Mesendoderm (in vitro differentiated cells): Measurements from ENCODE around the gene COL6A3.

Experiments used
- DNase-seq: peaks from one replicate; pipeline ENCODE4 v3.0.0; 2013
- H2AK5ac ChIP-seq: 2 replicates; pipeline ENCODE4 v1.6.1; 2013; ENCODE audit warnings: low read length, inconsistent platforms
- H2BK120ac ChIP-seq: 2 replicates; pipeline ENCODE4 v1.6.1; 2013; ENCODE audit warnings: low read depth, mild to moderate bottlenecking, low read length, moderate library complexity, mixed read lengths
- H2BK15ac ChIP-seq: replicated peaks from 2 replicates; pipeline ENCODE4 v1.6.1; 2013; ENCODE audit warnings: low read depth, mild to moderate bottlenecking, moderate library complexity
- H2BK5ac ChIP-seq: 2 replicates; pipeline ENCODE4 v1.6.1; 2013; ENCODE audit warnings: low read length, inconsistent platforms
- H3K18ac ChIP-seq: 2 replicates; pipeline ENCODE4 v1.6.1; 2013; ENCODE audit warnings: mild to moderate bottlenecking, low read length, mixed read lengths
- H3K23ac ChIP-seq: one replicate; pipeline ENCODE4 v1.6.1; 2013; ENCODE audit warnings: low read length
- H3K27ac ChIP-seq: 2 replicates; pipeline ENCODE4 v1.5.1; 2013; ENCODE audit warnings: low read depth, mild to moderate bottlenecking, inconsistent platforms, low read length, moderate library complexity
- H3K27me3 ChIP-seq: 2 replicates; pipeline ENCODE4 v1.6.1; 2013; ENCODE audit warnings: low read length, control low read depth, mild to moderate bottlenecking, inconsistent platforms; ENCODE audit not compliant: insufficient read depth, poor library complexity
- H3K36me3 ChIP-seq: 2 replicates; pipeline ENCODE4 v1.6.1; 2013; ENCODE audit warnings: low read length, inconsistent platforms; ENCODE audit not compliant: control insufficient read depth, insufficient read depth
- H3K4ac ChIP-seq: one replicate; pipeline ENCODE4 v1.6.1; 2013; ENCODE audit warnings: low read depth, mild to moderate bottlenecking, low read length, moderate library complexity
- H3K4me1 ChIP-seq: 2 replicates; pipeline ENCODE4 v1.6.1; 2013; ENCODE audit warnings: low read depth, low read length, inconsistent platforms; ENCODE audit not compliant: control insufficient read depth
- H3K4me2 ChIP-seq: 2 replicates; pipeline ENCODE4 v1.6.1; 2013; ENCODE audit warnings: low read length
- H3K4me3 ChIP-seq: 2 replicates; pipeline ENCODE4 v1.5.1; 2013; ENCODE audit warnings: mild to moderate bottlenecking, low read length
- H3K56ac ChIP-seq: one replicate; pipeline ENCODE4 v1.6.1; 2013; ENCODE audit warnings: low read length
- H3K79me1 ChIP-seq: 2 replicates; pipeline ENCODE4 v1.6.1; 2013; ENCODE audit warnings: low read length, inconsistent platforms
- H3K79me2 ChIP-seq: 2 replicates; pipeline ENCODE4 v1.6.1; 2013; ENCODE audit warnings: mild to moderate bottlenecking, low read length; ENCODE audit not compliant: control insufficient read depth, insufficient read depth
- H3K9ac ChIP-seq: 2 replicates; pipeline ENCODE4 v1.6.1; 2013; ENCODE audit warnings: low read length, inconsistent platforms
- H4K5ac ChIP-seq: one replicate; pipeline ENCODE4 v1.6.1; 2013; ENCODE audit warnings: low read length
- H4K8ac ChIP-seq: one replicate; pipeline ENCODE4 v1.6.1; 2013; ENCODE audit warnings: low read depth, mild to moderate bottlenecking, control low read depth, low read length, moderate library complexity
- WGBS: extraction: QIAGEN DNeasy Blood & Tissue Kit; methylation state at CpG from one replicate; pipeline ENCODE4 v1.1.7; 2013; ENCODE audit warnings: low lambda C conversion rate, missing lambda C conversion rate; ENCODE audit not compliant: insufficient coverage; ENCODE audit errors: extremely low coverage; 5-methylcytosine and 5-hydroxymethylcytosine counted together

Gene COL6A3

DNA sequence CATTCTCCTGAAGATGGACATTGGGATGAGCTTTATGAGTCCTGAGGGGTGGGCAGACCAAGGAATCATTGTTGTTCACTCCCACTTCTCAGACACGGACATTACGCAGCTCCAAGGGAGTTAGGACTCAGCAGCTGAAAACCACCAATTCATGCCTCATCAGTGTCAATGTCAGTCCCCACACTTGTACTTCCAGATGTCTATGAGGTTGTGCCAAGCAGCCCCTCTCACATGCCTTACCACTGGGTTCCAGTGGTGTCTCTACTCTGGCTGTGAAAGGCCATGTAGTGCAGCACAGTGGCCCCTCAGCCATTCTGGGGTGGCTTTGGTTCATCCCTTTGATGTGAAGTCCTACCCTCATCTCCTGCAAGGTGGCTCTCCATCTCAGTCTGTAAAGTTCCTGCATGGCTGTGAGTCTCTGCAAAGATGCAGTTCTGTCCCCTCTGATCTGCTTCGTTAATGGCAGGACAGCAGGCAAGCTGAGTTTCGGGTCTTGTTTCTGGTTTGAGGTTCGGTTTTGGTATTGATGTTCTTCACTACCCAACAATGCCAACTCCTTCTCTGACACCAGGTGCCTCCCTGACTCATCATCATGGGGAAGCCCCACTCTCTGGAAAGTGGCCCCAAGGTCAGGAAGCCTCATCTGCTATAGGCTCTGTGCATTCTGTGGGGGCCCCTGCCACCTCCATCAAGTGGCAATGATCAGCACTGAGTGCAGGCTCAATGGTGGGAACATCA lies 14.0 kb upstream of the COL6A3 start:
- no peak overlapping the region for H3K4me3 ChIP-seq
- H3K36me3 ChIP-seq, result no peaks in the 10 kb centered on the region
- H3K4me1 ChIP-seq, result no peaks in the 10 kb centered on the region
- no peak overlapping the region for H2BK120ac ChIP-seq
- no peak overlapping the region for H3K4ac ChIP-seq
- no peak for DNase-seq
- no peak overlapping the region for H3K56ac ChIP-seq
- no peaks in the 10 kb centered on the region for H3K27me3 ChIP-seq
- H3K79me1 ChIP-seq, result no peaks in the 10 kb centered on the region
- WGBS, result no CpG with 5 or more reads among the region's 5 CpGs
- no peak overlapping the region for H3K4me2 ChIP-seq
- H3K9ac ChIP-seq, result no peak overlapping the region
- no peak overlapping the region for H3K27ac ChIP-seq
- H2BK15ac ChIP-seq, result no peak overlapping the region
- H3K23ac ChIP-seq, result no peak overlapping the region
- no peak overlapping the region for H3K18ac ChIP-seq
- no peak overlapping the region for H4K8ac ChIP-seq
- no peak overlapping the region for H4K5ac ChIP-seq
- H2BK5ac ChIP-seq, result no peak overlapping the region
- no peaks in the 10 kb centered on the region for H3K79me2 ChIP-seq
- H2AK5ac ChIP-seq, result no peak overlapping the region

GRCh38 chr2:237426517-237426916 lies 12.6 kb upstream of the COL6A3 start:
- Histone ChIP-seq H3K4me1 (peaks cover 4% of the 10 kb centered on the region), H3K4me2 (no peak overlapping the region), H2BK15ac (no peak overlapping the region), H3K18ac (no peak overlapping the region), H3K36me3 (no peaks in the 10 kb centered on the region), H3K27ac (no peak overlapping the region), H3K79me1 (no peaks in the 10 kb centered on the region), H2AK5ac (no peak overlapping the region), H3K23ac (no peak overlapping the region), H3K27me3 (no peaks in the 10 kb centered on the region), H3K4ac (no peak overlapping the region), H2BK5ac (no peak overlapping the region), H2BK120ac (no peak overlapping the region), H3K79me2 (no peaks in the 10 kb centered on the region), H4K5ac (no peak overlapping the region), H3K56ac (no peak overlapping the region), H4K8ac (no peak overlapping the region), H3K4me3 (no peak overlapping the region), H3K9ac (no peak overlapping the region)
- no peak for DNase-seq
- WGBS, result no CpG with 5 or more reads among the region's 1 CpG

DNA sequence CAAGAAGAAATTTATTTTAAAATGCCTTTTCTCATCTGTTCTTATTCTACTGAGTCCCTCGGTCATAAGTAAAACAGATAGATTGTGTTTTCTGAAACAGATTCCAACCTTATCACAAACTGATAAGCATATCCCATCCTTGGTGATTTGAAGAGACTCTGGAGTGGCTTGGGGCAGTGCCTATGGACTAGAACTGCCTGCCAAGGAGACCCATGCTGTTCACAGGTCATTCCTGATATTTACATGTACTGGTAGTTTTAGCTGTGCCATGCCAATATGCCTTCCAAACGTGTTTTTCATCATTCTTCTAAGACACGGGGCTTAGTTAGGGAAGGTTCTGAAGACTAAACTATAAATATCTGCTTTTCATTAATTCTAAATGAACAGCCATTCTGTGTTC lies 11.4 kb upstream of the COL6A3 start:
- no peak overlapping the region for H4K5ac ChIP-seq
- no peak overlapping the region for H3K9ac ChIP-seq
- no peaks in the 10 kb centered on the region for H3K36me3 ChIP-seq
- H3K4me3 ChIP-seq, result no peak overlapping the region
- H3K4me1 ChIP-seq, result peaks cover 4% of the 10 kb centered on the region
- H3K23ac ChIP-seq, result no peak overlapping the region
- H3K27me3 ChIP-seq, result no peaks in the 10 kb centered on the region
- no peak overlapping the region for H3K27ac ChIP-seq
- H3K4me2 ChIP-seq, result no peak overlapping the region
- no peaks in the 10 kb centered on the region for H3K79me1 ChIP-seq
- no peak overlapping the region for H4K8ac ChIP-seq
- no peak overlapping the region for H2BK5ac ChIP-seq
- peak; percentile 53 for DNase-seq
- no peak overlapping the region for H3K18ac ChIP-seq
- no CpG with 5 or more reads among the region's 3 CpGs for WGBS
- H3K4ac ChIP-seq, result no peak overlapping the region
- no peaks in the 10 kb centered on the region for H3K79me2 ChIP-seq
- H2AK5ac ChIP-seq, result no peak overlapping the region
- no peak overlapping the region for H3K56ac ChIP-seq
- H2BK120ac ChIP-seq, result no peak overlapping the region
- H2BK15ac ChIP-seq, result no peak overlapping the region

- no peak overlapping the region for H3K4me2 ChIP-seq
- H2AK5ac ChIP-seq, result no peak overlapping the region
- H2BK5ac ChIP-seq, result no peak overlapping the region
- no CpG with 5 or more reads among the region's 2 CpGs for WGBS
- no peaks in the 10 kb centered on the region for H3K79me2 ChIP-seq
- no peaks in the 10 kb centered on the region for H3K36me3 ChIP-seq
- H4K5ac ChIP-seq, result no peak overlapping the region
- no peak overlapping the region for H3K18ac ChIP-seq
- H3K9ac ChIP-seq, result no peak overlapping the region
- H3K4me1 ChIP-seq, result peaks cover 4% of the 10 kb centered on the region
- no peak overlapping the region for H3K27ac ChIP-seq
- H2BK120ac ChIP-seq, result no peak overlapping the region
- H3K79me1 ChIP-seq, result no peaks in the 10 kb centered on the region
- H3K56ac ChIP-seq, result no peak overlapping the region
- no peak for DNase-seq
- H2BK15ac ChIP-seq, result no peak overlapping the region
- H3K4me3 ChIP-seq, result no peak overlapping the region
- no peak overlapping the region for H4K8ac ChIP-seq
- no peak overlapping the region for H3K4ac ChIP-seq
- H3K27me3 ChIP-seq, result no peaks in the 10 kb centered on the region
- no peak overlapping the region for H3K23ac ChIP-seq
Observed at GRCh38 chr2:237424544-237424943, 10.6 kb upstream of the COL6A3 start.

DNA sequence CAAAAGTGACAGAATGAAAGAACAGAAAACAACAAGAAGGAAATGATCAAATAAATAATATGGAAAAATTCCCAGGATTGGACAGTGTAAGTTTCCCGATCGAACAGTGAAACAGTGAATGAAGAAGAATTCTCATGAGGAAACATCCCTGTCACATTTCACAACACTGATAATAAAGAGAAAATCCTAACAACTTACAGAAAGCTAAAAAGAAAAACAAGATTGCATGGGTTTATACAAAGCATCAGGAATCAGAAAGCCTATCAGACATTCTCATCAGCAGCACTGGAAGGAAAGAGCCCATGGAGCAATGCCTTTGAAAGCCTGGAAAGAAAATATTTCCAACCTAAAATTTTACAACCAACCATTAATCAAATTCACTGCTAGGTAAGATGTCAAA lies 9.9 kb upstream of the COL6A3 start:
- Histone ChIP-seq H3K27me3 (no peaks in the 10 kb centered on the region), H2BK5ac (no peak overlapping the region), H2AK5ac (no peak overlapping the region), H3K79me1 (no peaks in the 10 kb centered on the region), H4K5ac (no peak overlapping the region), H3K27ac (no peak overlapping the region), H3K4me3 (no peak overlapping the region), H3K4ac (no peak overlapping the region), H3K79me2 (no peaks in the 10 kb centered on the region), H3K9ac (no peak overlapping the region), H3K4me1 (peaks cover 4% of the 10 kb centered on the region), H3K18ac (no peak overlapping the region), H3K36me3 (no peaks in the 10 kb centered on the region), H3K56ac (no peak overlapping the region), H2BK15ac (no peak overlapping the region), H3K23ac (no peak overlapping the region), H3K4me2 (no peak overlapping the region), H4K8ac (no peak overlapping the region), H2BK120ac (no peak overlapping the region)
- DNase-seq, result no peak
- no CpG with 5 or more reads among the region's 2 CpGs for WGBS

GRCh38 chr2:237422309-237422708 lies 8.3 kb upstream of the COL6A3 start:
- no CpG with 5 or more reads among the region's 10 CpGs for WGBS
- Histone ChIP-seq H3K23ac (no peak overlapping the region), H3K4ac (no peak overlapping the region), H2BK15ac (no peak overlapping the region), H3K4me3 (no peak overlapping the region), H4K8ac (no peak overlapping the region), H2AK5ac (no peak overlapping the region), H2BK120ac (no peak overlapping the region), H3K4me1 (peaks cover 4% of the 10 kb centered on the region), H3K79me2 (no peaks in the 10 kb centered on the region), H3K9ac (no peak overlapping the region), H3K27me3 (no peaks in the 10 kb centered on the region), H3K79me1 (no peaks in the 10 kb centered on the region), H3K27ac (no peak overlapping the region), H3K36me3 (no peaks in the 10 kb centered on the region), H3K56ac (peak overlapping the region; percentile 76), H3K4me2 (no peak overlapping the region), H2BK5ac (no peak overlapping the region), H3K18ac (no peak overlapping the region), H4K5ac (no peak overlapping the region)
- no peak for DNase-seq
